K562 (cell line): Measurements from ENCODE around the gene HSPA1L. TPM values are rescaled to one million over a fixed set of nuclear protein-coding genes. Genes with fewer than 3 reads are reported as not detected.

ENCODE experiments used
- ATF1 ChIP-seq, 2 experiments: fragments of 450-650 bp in 1 of 2; IDR thresholded peaks; 2 replicates each; pipeline ENCODE4 v1.6.1; 2016; ENCODE audit warnings: missing compliant biosample characterization in 1 of 2, missing genetic modification characterization in 1 of 2
- ATF6 ChIP-seq: sonication (generic); formaldehyde crosslinking; IDR thresholded peaks from 2 replicates; pipeline ENCODE4 v1.4.0; 2020; ENCODE audit warnings: mild to moderate bottlenecking, missing genetic modification reagents
- HDAC6 ChIP-seq: IDR thresholded peaks from 2 replicates; pipeline ENCODE4 v1.6.1; 2012; ENCODE audit warnings: low read depth, mild to moderate bottlenecking, control low read depth, inconsistent platforms, low read length, moderate library complexity
- ILF3 ChIP-seq: fragments of 450-650 bp; IDR thresholded peaks from 2 replicates; pipeline ENCODE4 v1.6.1; 2018; ENCODE audit warnings: antibody characterized with exemption, mild to moderate bottlenecking, moderate library complexity, borderline replicate concordance
- NFE2L1 ChIP-seq: fragments of 450-650 bp; IDR thresholded peaks from 2 replicates; pipeline ENCODE4 v1.6.1; 2016; ENCODE audit warnings: missing genetic modification characterization, low read depth, mild to moderate bottlenecking, missing compliant biosample characterization, moderate library complexity, borderline replicate concordance
- PKNOX1 ChIP-seq: fragments of 450-650 bp; IDR thresholded peaks from 2 replicates; pipeline ENCODE4 v1.6.1; 2016
- RBM22 ChIP-seq: fragments of 200-400 bp; formaldehyde crosslinking; IDR thresholded peaks from 2 replicates; pipeline ENCODE4 v1.6.1; 2018; ENCODE audit warnings: low read length, low read depth; ENCODE audit not compliant: poor library complexity, severe bottlenecking
- TARDBP ChIP-seq: fragments of 450-650 bp; IDR thresholded peaks from 2 replicates; pipeline ENCODE4 v1.6.1; 2016
- ZBTB43 ChIP-seq: sonication (generic); formaldehyde crosslinking; IDR thresholded peaks from 2 replicates; pipeline ENCODE4 v1.8.0; 2023; ENCODE audit warnings: mild to moderate bottlenecking, missing genetic modification reagents
- ZFP30 ChIP-seq: fragments of 250-450 bp; sonication (Bioruptor Pico); IDR thresholded peaks from 2 replicates; pipeline ENCODE4 v1.8.0; 2022; ENCODE audit warnings: moderate library complexity, mild to moderate bottlenecking, inconsistent platforms, borderline replicate concordance
- ZFPM2 ChIP-seq: fragments of 250-450 bp; sonication (Bioruptor Pico); IDR thresholded peaks from 2 replicates; pipeline ENCODE4 v1.5.1; 2022; ENCODE audit warnings: mild to moderate bottlenecking
- ZNF511 ChIP-seq: sonication (generic); formaldehyde crosslinking; IDR thresholded peaks from 2 replicates; pipeline ENCODE4 v1.8.0; 2022; ENCODE audit warnings: mild to moderate bottlenecking, missing genetic modification reagents
- ZNF586 ChIP-seq: fragments of 450-650 bp; formaldehyde crosslinking; conservative IDR thresholded peaks from 2 replicates; pipeline ENCODE4 v1.4.0; 2020; ENCODE audit warnings: mild to moderate bottlenecking, moderate library complexity
- ZNF609 ChIP-seq: sonication (generic); formaldehyde crosslinking; IDR thresholded peaks from 2 replicates; pipeline ENCODE4 v1.8.1; 2023; ENCODE audit warnings: missing genetic modification reagents, mild to moderate bottlenecking, borderline replicate concordance
- ZNF780A ChIP-seq: fragments of 250-450 bp; sonication (Bioruptor Pico); IDR thresholded peaks from 2 replicates; pipeline ENCODE4 v1.5.0; 2021; ENCODE audit warnings: mild to moderate bottlenecking
- polyA plus RNA-seq, 8 experiments: library from polyadenylated mRNA; depleted of rRNA in 4 of 8; stranded (reverse) in 5 of 8; unstranded in 3 of 8; fragments of >200 nt; fragmentation: Nextera tagmentation in 2 of 8; fragmentation: Illumina TruSeq in 1 of 8; extraction: Ambion mirVana in 2 of 8; extraction: Trizol in 1 of 8; gene quantifications; 2 replicates each; pipeline versions ENCODE4 v1.2.1 to v1.2.3, GENCODE V29; 2011 to 2014; ENCODE audit warnings: inconsistent platforms in 1 of 8, missing spikeins in 1 of 8
- total RNA-seq, 7 experiments: library from RNA; depleted of rRNA in 6 of 7; stranded (reverse); fragments of >200 nt in 6 of 7; fragmentation: Illumina TruSeq in 2 of 7; extraction: Trizol in 2 of 7; gene quantifications; 2 replicates each; pipeline versions ENCODE4 v1.2.1 to v1.2.3, GENCODE V29; 2011 to 2021; ENCODE audit warnings: low replicate concordance in 1 of 7

The HSPA1L gene
- total and polyA plus RNA-seq, 9 of the 15 experiments (the other 6 are each of a cell fraction or from before 2014, with no cell fraction given) = 0.14 to 2.1 (median 1.3) TPM

- TF ChIP-seq ZNF609 (CRISPR knock-in tag) (no peak), ZNF586 (CRISPR knock-in tag) (no peak), PKNOX1 (no peak), HDAC6 (no peak), RBM22 (no peak), NFE2L1 (tag) (peak; percentile 98), ILF3 (no peak), ZFPM2 (CRISPR knock-in tag) (peak; percentile 74; the same call in 1 of the 2 replicates), ZFP30 (CRISPR knock-in tag) (no peak), ZNF780A (peak; percentile 76; the same call in 1 of the 2 replicates), ATF6 (CRISPR knock-in tag) (peak; percentile 80), ZNF511 (CRISPR knock-in tag) (no peak), ATF1 (CRISPR knock-in tag; IDR thresholded peaks at IDR 0.05) (no peak), ATF1 (tag; IDR thresholded peaks at IDR 0.05) (peak; percentile 14; the same call in 1 of the 2 replicates), TARDBP (no peak), ZBTB43 (CRISPR knock-in tag) (peak; percentile 47; the same call in 1 of the 2 replicates)
Measured at GRCh38 chr6:31822036-31822821, 7.1 kb upstream of the HSPA1L start (continued).
